Measurements from ENCODE around the gene EML6. TPM values are rescaled to one million over a fixed set of nuclear protein-coding genes. Genes with fewer than 3 reads are reported as not detected.

The EML6 gene
- total and polyA plus RNA-seq, 2 of the 8 experiments (the other 6 are each of a cell fraction or from before 2014, with no cell fraction given), result 1.2 to 1.6 TPM

- no peak overlapping the region for H2AFZ ChIP-seq (ENCODE audit: low read length)
- H4K20me1 ChIP-seq (replicated peaks in 1 of 2; ENCODE audit: control insufficient read depth in 1 of 2, insufficient read depth in 2 of 2, low read length in 2 of 2), result no peaks in the 10 kb centered on the region
- H4K5ac ChIP-seq (ENCODE audit: insufficient read length, low read depth, low read length), result no peak overlapping the region
- no peak overlapping the region for H3K27ac ChIP-seq (ENCODE audit: low read depth, low read length)
- DNase-seq (ENCODE audit: low read depth in 1 of 2, low spot score in 2 of 2) (no peak), FAIRE-seq (no peak)
- H4K91ac ChIP-seq (replicated peaks; ENCODE audit: insufficient read length, low read length), result no peak overlapping the region
- peaks cover 0 to 2% (median 1%) of the 10 kb centered on the region in 4 experiments; a peak in 1 of 7 replicates for H3K4me1 ChIP-seq (replicated peaks in 1 of 4; ENCODE audit: control insufficient read depth in 3 of 4, insufficient read depth in 4 of 4, low read length in 3 of 4)
- no peak overlapping the region for H2BK20ac ChIP-seq (ENCODE audit: low read length)
- H3K36me3 ChIP-seq (ENCODE audit: control insufficient read depth in 2 of 4, insufficient read depth in 4 of 4, low read length in 3 of 4), result no peaks in the 10 kb centered on the region
- no peaks in the 10 kb centered on the region for H3K23me2 ChIP-seq (ENCODE audit: low read depth, low read length)
- H2BK15ac ChIP-seq (ENCODE audit: low read length), result no peak overlapping the region
- no peak overlapping the region for H3K9ac ChIP-seq (replicated peaks in 1 of 4; ENCODE audit: extremely low read depth in 1 of 4, low read depth in 3 of 4, low read length in 3 of 4)
- CTCF ChIA-PET (ENCODE audit: partially characterized antibody), result interaction anchor here (0.5 to 1.5 kb wide), 2 partner anchors 13 to 292 kb away, joined by 3 to 4 read pairs; no protein-coding TSS in a partner anchor
- H4K8ac ChIP-seq (ENCODE audit: extremely low read depth, insufficient read depth, low read length), result no peak overlapping the region
- no peak overlapping the region for H3K18ac ChIP-seq (ENCODE audit: extremely low read depth, low read length)
- no peak overlapping the region for H2AK5ac ChIP-seq (ENCODE audit: low read depth, low read length)
- no peak overlapping the region for H3K4ac ChIP-seq (replicated peaks; ENCODE audit: insufficient read length, low read depth, low read length)
- H2BK5ac ChIP-seq (ENCODE audit: low read depth, low read length), result no peak overlapping the region
- POLR2A ChIA-PET (ENCODE audit: partially characterized antibody), result no interaction called here
- H3K23ac ChIP-seq (ENCODE audit: insufficient read length), result no peak overlapping the region
- no peaks in the 10 kb centered on the region for H3K79me2 ChIP-seq (ENCODE audit: control insufficient read depth in 1 of 2, insufficient read depth in 2 of 2, low read length in 2 of 2)
- WGBS, 2 experiments (ENCODE audit: extremely low coverage in 1 of 2, insufficient coverage in 1 of 2, insufficient read length in 1 of 2, insufficient replicate concordance in 2 of 2, low coverage in 1 of 2, low lambda C conversion rate in 2 of 2, missing lambda C conversion rate in 1 of 2), result 93% methylated on average over 2 of the region's 2 CpGs; no CpG with 5 or more reads in 1 of the 2 experiments
- no peaks in the 10 kb centered on the region for H3K79me1 ChIP-seq (ENCODE audit: low read depth, low read length)
- H3K4me2 ChIP-seq (ENCODE audit: insufficient read depth in 1 of 2, low read depth in 2 of 2, low read length in 2 of 2), result no peak overlapping the region
- H2BK120ac ChIP-seq (replicated peaks; ENCODE audit: low read depth, low read length), result no peak overlapping the region
- H3K4me3 ChIP-seq (ENCODE audit: extremely low read depth in 1 of 4, insufficient read depth in 2 of 4, low read depth in 3 of 4, low read length in 4 of 4), result no peak overlapping the region
- no peak for TF ChIP-seq EGR1 (IDR thresholded peaks at IDR 0.05; ENCODE audit: borderline replicate concordance, low read depth, low read length)
- TF ChIP-seq BACH1 (IDR thresholded peaks at IDR 0.05; ENCODE audit: low read length), result no peak
- no peak for TF ChIP-seq NANOG (IDR thresholded peaks at IDR 0.05; ENCODE audit: insufficient read depth, low read depth, low read length, poor library complexity, severe bottlenecking)
- no peak for TF ChIP-seq CTBP2 (IDR thresholded peaks at IDR 0.05; ENCODE audit: borderline replicate concordance, insufficient read depth, insufficient read length, low read length)
- no peak for TF ChIP-seq CBX8 (IDR thresholded peaks at IDR 0.05; ENCODE audit: borderline replicate concordance, low read depth, low read length)
- TF ChIP-seq CHD2 (IDR thresholded peaks at IDR 0.05; ENCODE audit: low read length), result no peak
- no peak for TF ChIP-seq GTF2F1 (IDR thresholded peaks at IDR 0.05; ENCODE audit: borderline replicate concordance, low read depth, low read length)
- TF ChIP-seq SIN3A (conservative IDR thresholded peaks at IDR 0.05 in 1 of 2, IDR thresholded peaks at IDR 0.05 in 1 of 2; ENCODE audit: low read depth in 1 of 2, low read length in 2 of 2), result no peak
- TF ChIP-seq SAP30 (IDR thresholded peaks at IDR 0.05; ENCODE audit: insufficient read depth, insufficient replicate concordance, low read length), result no peak
- TF ChIP-seq RFX5 (IDR thresholded peaks at IDR 0.05; ENCODE audit: borderline replicate concordance, low read depth, low read length), result no peak
- no peak for TF ChIP-seq ASH2L (IDR thresholded peaks at IDR 0.05; ENCODE audit: low read length)
- TF ChIP-seq JUN (IDR thresholded peaks at IDR 0.05; ENCODE audit: low read depth, low read length), result no peak
- no peak for TF ChIP-seq CREB1 (IDR thresholded peaks at IDR 0.05)
- TF ChIP-seq RBBP5 (IDR thresholded peaks at IDR 0.05; ENCODE audit: borderline replicate concordance, low read depth, low read length), result no peak
- H3K14ac ChIP-seq (ENCODE audit: insufficient read length), result no peak overlapping the region
- H2BK12ac ChIP-seq (ENCODE audit: low read depth, low read length), result no peak overlapping the region
- H3K27me3 ChIP-seq (replicated peaks in 1 of 4; ENCODE audit: control insufficient read depth in 3 of 4, extremely low read depth in 1 of 4, insufficient read depth in 3 of 4, low read length in 3 of 4), result no peaks in the 10 kb centered on the region
- H3K56ac ChIP-seq (replicated peaks; ENCODE audit: insufficient read length, low read depth, low read length), result no peak overlapping the region
- no peaks in the 10 kb centered on the region for H3K9me3 ChIP-seq (ENCODE audit: insufficient read depth in 2 of 2, low read depth in 1 of 2, low read length in 1 of 2)
These were observed 144.0 kb downstream of the EML6 start for GRCh38 chr2:54867457-54867856.
